SK-N-SH (cell line): ENCODE measurements around the gene MBNL1. TPM values are rescaled to one million over a fixed set of nuclear protein-coding genes. Genes with fewer than 3 reads are reported as not detected.

Source experiments
- CTCF ChIA-PET: fragments of 300-600, 350-600 bp; formaldehyde crosslinking; extraction: SDS; loops from one replicate; lab custom pipeline; 2021; lab: Yijun Ruan, JAX
- POLR2A ChIA-PET: fragments of 350-600 bp; sonication (Branson Sonifier 250); formaldehyde crosslinking; extraction: SDS; loops from one replicate; lab custom pipeline; 2020; ENCODE audit warnings: antibody characterized with exemption, inconsistent platforms; lab: Yijun Ruan, JAX
- DNase-seq: peaks from one replicate; pipeline ENCODE4 v3.0.0; 2012
- H2AFZ ChIP-seq: fragments of 200-600 bp; sonication (generic); 2 replicates; pipeline ENCODE4 v1.8.1; 2016; ENCODE audit warnings: antibody characterized with exemption, mild to moderate bottlenecking, low read depth
- H3F3A ChIP-seq: fragments of 200-600 bp; sonication (generic); replicated peaks from 2 replicates; pipeline ENCODE3; 2016; ENCODE audit warnings: antibody characterized with exemption, mild to moderate bottlenecking; ENCODE audit not compliant: insufficient read depth
- H3K27ac ChIP-seq, 2 experiments: fragments of 200-500 bp in 1 of 2; fragments of 200-600 bp in 1 of 2; sonication (Bioruptor generic) in 1 of 2; sonication (generic), shearing (Covaris generic) in 1 of 2; 2 replicates each; pipeline versions ENCODE4 v1.5.1 to v1.6.1; 2014 to 2016; ENCODE audit warnings: low read depth in 2 of 2, inconsistent platforms in 1 of 2, low read length in 1 of 2, mild to moderate bottlenecking in 1 of 2, mixed read lengths in 1 of 2
- H3K27me3 ChIP-seq: fragments of 200-600 bp; sonication (generic), shearing (Covaris generic); 2 replicates; pipeline ENCODE4 v1.6.1; 2016; ENCODE audit warnings: mixed run types; ENCODE audit not compliant: insufficient read depth
- H3K36me3 ChIP-seq, 2 experiments: fragments of 200-500 bp in 1 of 2; fragments of 200-600 bp in 1 of 2; sonication (Bioruptor generic) in 1 of 2; sonication (generic) in 1 of 2; replicated peaks in 1 of 2; 2 replicates each; pipeline versions ENCODE3 to v1.5.1; 2014 to 2016; ENCODE audit warnings: low read length in 1 of 2, mild to moderate bottlenecking in 1 of 2; ENCODE audit not compliant: insufficient read depth in 2 of 2, control insufficient read depth in 1 of 2
- H3K4me1 ChIP-seq, 2 experiments: fragments of 200-500 bp in 1 of 2; fragments of 200-600 bp in 1 of 2; sonication (Bioruptor generic) in 1 of 2; sonication (generic), shearing (Covaris generic) in 1 of 2; 2 replicates each; pipeline versions ENCODE4 v1.5.1 to v1.6.1; 2014 to 2016; ENCODE audit warnings: low read depth in 1 of 2, low read length in 1 of 2, mixed run types in 1 of 2; ENCODE audit not compliant: insufficient read depth in 2 of 2, control insufficient read depth in 1 of 2
- H3K4me2 ChIP-seq: fragments of 200-600 bp; sonication (generic), shearing (Covaris generic); 2 replicates; pipeline ENCODE4 v1.6.1; 2017; ENCODE audit warnings: mixed run types
- H3K4me3 ChIP-seq, 2 experiments: fragments of 200-500 bp in 1 of 2; fragments of 200-600 bp in 1 of 2; sonication (Bioruptor generic) in 1 of 2; sonication (generic), shearing (Covaris generic) in 1 of 2; 2 replicates each; pipeline versions ENCODE4 v1.5.1 to v1.8.1; 2014 to 2016; ENCODE audit warnings: low read depth in 2 of 2, inconsistent platforms in 1 of 2, low read length in 1 of 2, mild to moderate bottlenecking in 1 of 2, mixed read lengths in 1 of 2, moderate library complexity in 1 of 2
- H3K79me2 ChIP-seq: fragments of 200-600 bp; sonication (generic); 2 replicates; pipeline ENCODE4 v1.8.1; 2017; ENCODE audit warnings: mild to moderate bottlenecking; ENCODE audit not compliant: insufficient read depth
- H3K9ac ChIP-seq: fragments of 200-600 bp; sonication (generic); 2 replicates; pipeline ENCODE4 v1.6.1; 2017; ENCODE audit warnings: mixed run types
- H3K9me2 ChIP-seq: fragments of 200-600 bp; sonication (generic); 2 replicates; pipeline ENCODE4 v1.6.1; 2017; ENCODE audit warnings: mixed run types
- H3K9me3 ChIP-seq: fragments of 200-600 bp; sonication (generic); 2 replicates; pipeline ENCODE4 v1.6.1; 2017; ENCODE audit warnings: mixed run types, mild to moderate bottlenecking, moderate library complexity
- H4K20me1 ChIP-seq: fragments of 200-600 bp; sonication (generic); 2 replicates; pipeline ENCODE4 v1.6.1; 2017; ENCODE audit warnings: mild to moderate bottlenecking, mixed run types; ENCODE audit not compliant: insufficient read depth
- CTCF ChIP-seq: fragments of 200-600 bp; sonication (generic); IDR thresholded peaks from 2 replicates; pipeline ENCODE4 v1.6.1; 2017; ENCODE audit warnings: antibody characterized with exemption, mild to moderate bottlenecking, moderate library complexity
- FOXM1 ChIP-seq: IDR thresholded peaks from 2 replicates; pipeline ENCODE4 v1.4.0; 2012; ENCODE audit warnings: low read depth, mild to moderate bottlenecking
- GABPA ChIP-seq: IDR thresholded peaks from 2 replicates; pipeline ENCODE4 v1.4.0; 2012; ENCODE audit warnings: low read depth, mild to moderate bottlenecking
- MEF2A ChIP-seq: IDR thresholded peaks from 2 replicates; pipeline ENCODE4 v1.4.0; 2012; ENCODE audit warnings: low read depth, borderline replicate concordance
- NRF1 ChIP-seq: IDR thresholded peaks from 2 replicates; pipeline ENCODE4 v1.6.1; 2012; ENCODE audit warnings: low read depth, mild to moderate bottlenecking, low read length
- POLR2AphosphoS5 ChIP-seq: IDR thresholded peaks from 2 replicates; pipeline ENCODE4 v1.6.1; 2012; ENCODE audit warnings: low read depth, low read length
- RAD21 ChIP-seq: IDR thresholded peaks from 2 replicates; pipeline ENCODE4 v1.6.1; 2012; ENCODE audit warnings: mild to moderate bottlenecking, low read length
- REST ChIP-seq: IDR thresholded peaks from 2 replicates; pipeline ENCODE4 v1.6.1; 2012; ENCODE audit warnings: mild to moderate bottlenecking, low read depth, low read length, moderate library complexity
- RFX5 ChIP-seq: IDR thresholded peaks from 2 replicates; pipeline ENCODE4 v1.6.1; 2012; ENCODE audit warnings: mild to moderate bottlenecking, improper control_type of control experiment, low read length
- RXRA ChIP-seq: IDR thresholded peaks from 2 replicates; pipeline ENCODE4 v1.4.0; 2012; ENCODE audit warnings: low read depth, mild to moderate bottlenecking, borderline replicate concordance
- USF2 ChIP-seq: fragments of 150-350 bp; IDR thresholded peaks from 2 replicates; pipeline ENCODE4 v1.6.1; 2017; ENCODE audit warnings: antibody characterized with exemption, low read length, low read depth, borderline replicate concordance
- YY1 ChIP-seq: IDR thresholded peaks from 2 replicates; pipeline ENCODE4 v1.4.0; 2012; ENCODE audit warnings: low read depth, mild to moderate bottlenecking
- WGBS: methylation state at CpG from one replicate; pipeline ENCODE4 v1.1.6; 2017; ENCODE audit warnings: low lambda C conversion rate; 5-methylcytosine and 5-hydroxymethylcytosine counted together
- polyA plus RNA-seq, 3 experiments: library from polyadenylated mRNA; depleted of rRNA; stranded (reverse); fragments of >200 nt; gene quantifications; 2 replicates each; pipeline ENCODE4 v1.2.3, GENCODE V29; 2012

Gene MBNL1
- polyA plus RNA-seq, 1 of the 3 experiments (the other 2 are of a cell fraction): 44.3 TPM

- Histone ChIP-seq H3K36me3 (no peaks in the 10 kb centered on the region), H3K9me3 (no peaks in the 10 kb centered on the region), H3K4me1 (no peaks in the 10 kb centered on the region; a peak in 2 of 4 replicates), H3K27ac (no peak overlapping the region), H3K4me2 (no peak overlapping the region), H3K27me3 (no peaks in the 10 kb centered on the region), H3K79me2 (no peaks in the 10 kb centered on the region), H2AFZ (no peak overlapping the region)
- WGBS: 91% methylated on average over 3 of the region's 3 CpGs
- no peak for DNase-seq
- CTCF ChIA-PET: no interaction called here
- no peak for TF ChIP-seq MEF2A
- no peak for TF ChIP-seq RAD21
- no peak for TF ChIP-seq POLR2AphosphoS5
- TF ChIP-seq REST: no peak
- no peak for TF ChIP-seq RFX5
- no peak for TF ChIP-seq GABPA
- TF ChIP-seq CTCF: no peak
- no peak for TF ChIP-seq RXRA
- TF ChIP-seq NRF1: no peak
- no peak for TF ChIP-seq USF2
- no peak for TF ChIP-seq FOXM1
- no peak for TF ChIP-seq YY1
- TF ChIP-seq, all 33 proteins: peak for 0
- Histone ChIP-seq H3K9me2 (no peaks in the 10 kb centered on the region), H3K9ac (no peak overlapping the region), H3F3A (peaks cover 9% of the 10 kb centered on the region), H3K4me3 (no peak overlapping the region), H4K20me1 (no peaks in the 10 kb centered on the region)
- POLR2A ChIA-PET: no interaction called here
Measured at GRCh38 chr3:152219216-152219615, 49.5 kb upstream of the MBNL1 start.
